LNCAP (cell line): ENCODE results near the gene STOM.

Experiments used
- CTCF ChIP-seq: fragments of 450-650 bp; IDR thresholded peaks from 2 replicates; pipeline ENCODE4 v1.5.1; 2017; ENCODE audit warnings: mild to moderate bottlenecking

STOM gene

GRCh38 chr9:121322037-121322736 is 47.9 kb downstream of the STOM start:
- no peak for TF ChIP-seq CTCF

- TF ChIP-seq CTCF, result no peak
Observed at GRCh38 chr9:121321016-121321503, 49.0 kb downstream of the STOM start.

- TF ChIP-seq CTCF, result no peak
Observed at GRCh38 chr9:121319383-121319780, 50.7 kb downstream of the STOM start.

- TF ChIP-seq CTCF, result no peak
Observed at GRCh38 chr9:121318631-121319382, 51.2 kb downstream of the STOM start.

GRCh38 chr9:121317737-121318630 is 52.1 kb downstream of the STOM start:
- no peak for TF ChIP-seq CTCF

GRCh38 chr9:121316852-121317373 is 53.1 kb downstream of the STOM start:
- no peak for TF ChIP-seq CTCF

- TF ChIP-seq CTCF, result no peak
Observed at GRCh38 chr9:121316378-121316777, 53.7 kb downstream of the STOM start.
